ENCODE measurements around the gene ALG5. TPM values are rescaled to one million over a fixed set of nuclear protein-coding genes. Genes with fewer than 3 reads are reported as not detected.

ALG5 gene
- total RNA-seq, 1 experiment from 2014 or later, result 32.2 TPM

DNA sequence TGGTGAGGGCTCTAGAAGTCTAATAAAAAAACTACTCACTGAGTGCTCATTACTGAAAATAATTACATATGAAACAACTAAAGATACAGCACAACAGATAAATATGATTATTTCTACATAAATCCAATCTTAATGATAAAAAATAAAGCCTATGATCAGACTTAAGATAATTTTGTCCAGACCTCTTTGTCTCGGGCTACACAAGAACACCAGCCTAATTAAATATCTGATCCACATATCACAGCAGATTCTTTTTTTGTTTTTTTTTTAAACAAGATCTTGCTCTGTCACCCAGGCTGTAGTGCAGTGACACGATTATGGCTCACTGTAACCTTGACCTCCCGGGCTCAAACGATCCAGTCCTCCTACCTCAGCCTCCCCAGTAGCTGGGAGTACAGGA is 48.8 kb downstream of the ALG5 start:
- H3K36me3 ChIP-seq (ENCODE audit: control insufficient read depth in 1 of 2, insufficient read depth in 2 of 2, low read length in 2 of 2), result peaks cover 5 to 10% of the 10 kb centered on the region in 2 experiments; a peak in 2 of 4 replicates
- no peak overlapping the region for H2AFZ ChIP-seq (ENCODE audit: low read depth, low read length, poor library complexity, severe bottlenecking)
- no peaks in the 10 kb centered on the region for H3K9me2 ChIP-seq (ENCODE audit: insufficient read depth)
- no peaks in the 10 kb centered on the region for H4K20me1 ChIP-seq (ENCODE audit: insufficient read depth)
- H3K4me3 ChIP-seq (replicated peaks in 1 of 2; ENCODE audit: low read depth in 1 of 2, low read length in 2 of 2), result no peak overlapping the region
- TF ChIP-seq RAD21 (IDR thresholded peaks at IDR 0.05; ENCODE audit: low read depth) (no peak), ELF1 (IDR thresholded peaks at IDR 0.05; ENCODE audit: borderline replicate concordance, low read depth) (no peak), EZH2phosphoT487 (IDR thresholded peaks at IDR 0.05; ENCODE audit: borderline replicate concordance) (no peak)
- TF ChIP-seq, protein P1, sequence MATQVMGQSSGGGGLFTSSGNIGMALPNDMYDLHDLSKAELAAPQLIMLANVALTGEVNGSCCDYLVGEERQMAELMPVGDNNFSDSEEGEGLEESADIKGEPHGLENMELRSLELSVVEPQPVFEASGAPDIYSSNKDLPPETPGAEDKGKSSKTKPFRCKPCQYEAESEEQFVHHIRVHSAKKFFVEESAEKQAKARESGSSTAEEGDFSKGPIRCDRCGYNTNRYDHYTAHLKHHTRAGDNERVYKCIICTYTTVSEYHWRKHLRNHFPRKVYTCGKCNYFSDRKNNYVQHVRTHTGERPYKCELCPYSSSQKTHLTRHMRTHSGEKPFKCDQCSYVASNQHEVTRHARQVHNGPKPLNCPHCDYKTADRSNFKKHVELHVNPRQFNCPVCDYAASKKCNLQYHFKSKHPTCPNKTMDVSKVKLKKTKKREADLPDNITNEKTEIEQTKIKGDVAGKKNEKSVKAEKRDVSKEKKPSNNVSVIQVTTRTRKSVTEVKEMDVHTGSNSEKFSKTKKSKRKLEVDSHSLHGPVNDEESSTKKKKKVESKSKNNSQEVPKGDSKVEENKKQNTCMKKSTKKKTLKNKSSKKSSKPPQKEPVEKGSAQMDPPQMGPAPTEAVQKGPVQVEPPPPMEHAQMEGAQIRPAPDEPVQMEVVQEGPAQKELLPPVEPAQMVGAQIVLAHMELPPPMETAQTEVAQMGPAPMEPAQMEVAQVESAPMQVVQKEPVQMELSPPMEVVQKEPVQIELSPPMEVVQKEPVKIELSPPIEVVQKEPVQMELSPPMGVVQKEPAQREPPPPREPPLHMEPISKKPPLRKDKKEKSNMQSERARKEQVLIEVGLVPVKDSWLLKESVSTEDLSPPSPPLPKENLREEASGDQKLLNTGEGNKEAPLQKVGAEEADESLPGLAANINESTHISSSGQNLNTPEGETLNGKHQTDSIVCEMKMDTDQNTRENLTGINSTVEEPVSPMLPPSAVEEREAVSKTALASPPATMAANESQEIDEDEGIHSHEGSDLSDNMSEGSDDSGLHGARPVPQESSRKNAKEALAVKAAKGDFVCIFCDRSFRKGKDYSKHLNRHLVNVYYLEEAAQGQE (IDR thresholded peaks at IDR 0.05; ENCODE audit: low read depth), result no peak
- ChIA-PET POLR2A (no interaction called here), CTCF (interaction anchor here (1.0 kb wide), 1 partner anchor 92 kb away, joined by 4 read pairs; no protein-coding TSS in a partner anchor), RAD21 (ENCODE audit: low non-redundant PET in 1 of 2, low total read pairs in 2 of 2, uncharacterized antibody in 2 of 2, unreplicated experiment in 2 of 2) (no interaction called here)
- no peak for DNase-seq (ENCODE audit: low read depth, low spot score)
- no TSS peak for BruUV-seq (replicated peaks)
- H3K9ac ChIP-seq (ENCODE audit: low read length), result no peak overlapping the region
- H3K27me3 ChIP-seq (ENCODE audit: insufficient read depth, low read length), result no peaks in the 10 kb centered on the region
- intact Hi-C loops (cut with micrococcal nuclease), result no loop called here
- H3K4me1 ChIP-seq (ENCODE audit: control insufficient read depth in 1 of 2, insufficient read depth in 2 of 2, low read length in 2 of 2), result no peaks in the 10 kb centered on the region
- no peak overlapping the region for H3K27ac ChIP-seq (ENCODE audit: low read depth, low read length)
- no peak for ATAC-seq
- H3K4me2 ChIP-seq (ENCODE audit: low read length), result no peak overlapping the region
- no peaks in the 10 kb centered on the region; the same call in 1 of the 2 replicates for H3K79me2 ChIP-seq (ENCODE audit: insufficient read depth, low read length)
- no peaks in the 10 kb centered on the region for H3K9me3 ChIP-seq (ENCODE audit: control insufficient read depth in 1 of 2, insufficient read depth in 1 of 2, low read depth in 1 of 2, low read length in 2 of 2)

DNA sequence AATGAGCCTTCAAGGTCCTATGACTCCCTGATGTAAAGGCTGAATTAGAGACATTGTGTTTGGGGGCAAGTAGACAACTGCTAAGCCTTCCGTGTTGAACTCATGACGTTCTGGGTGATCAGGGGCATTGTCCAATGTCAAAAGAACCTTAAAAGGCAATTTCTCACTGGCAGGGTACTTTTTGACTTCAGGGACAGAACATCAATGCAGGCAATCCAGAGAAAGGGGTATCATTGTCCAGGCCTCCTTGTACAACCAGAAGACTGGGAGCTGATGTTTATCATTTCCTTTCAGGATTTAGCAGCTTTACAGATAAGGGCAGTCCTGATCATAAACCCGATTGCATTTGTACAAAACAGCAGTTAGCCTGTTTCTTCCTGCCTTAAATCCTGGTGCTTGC is 54.1 kb downstream of the ALG5 start:
- intact Hi-C loops (cut with micrococcal nuclease), result no loop called here
- Histone ChIP-seq H3K27ac (ENCODE audit: low read depth, low read length) (no peak overlapping the region), H3K4me3 (replicated peaks in 1 of 2; ENCODE audit: low read depth in 1 of 2, low read length in 2 of 2) (no peak overlapping the region), H2AFZ (ENCODE audit: low read depth, low read length, poor library complexity, severe bottlenecking) (no peak overlapping the region), H3K36me3 (ENCODE audit: control insufficient read depth in 1 of 2, insufficient read depth in 2 of 2, low read length in 2 of 2) (peaks cover 0 to 3% of the 10 kb centered on the region in 2 experiments; a peak in 1 of 4 replicates), H3K4me1 (ENCODE audit: control insufficient read depth in 1 of 2, insufficient read depth in 2 of 2, low read length in 2 of 2) (no peaks in the 10 kb centered on the region), H3K27me3 (ENCODE audit: insufficient read depth, low read length) (no peaks in the 10 kb centered on the region), H3K79me2 (ENCODE audit: insufficient read depth, low read length) (no peaks in the 10 kb centered on the region), H3K9me2 (ENCODE audit: insufficient read depth) (no peaks in the 10 kb centered on the region), H3K4me2 (ENCODE audit: low read length) (no peak overlapping the region), H4K20me1 (ENCODE audit: insufficient read depth) (no peaks in the 10 kb centered on the region), H3K9ac (ENCODE audit: low read length) (no peak overlapping the region), H3K9me3 (ENCODE audit: control insufficient read depth in 1 of 2, insufficient read depth in 1 of 2, low read depth in 1 of 2, low read length in 2 of 2) (no peaks in the 10 kb centered on the region)
- ChIA-PET POLR2A (no interaction called here), CTCF (no interaction called here), RAD21 (ENCODE audit: low non-redundant PET in 1 of 2, low total read pairs in 2 of 2, uncharacterized antibody in 2 of 2, unreplicated experiment in 2 of 2) (no interaction called here)
- no peak for TF ChIP-seq EZH2phosphoT487 (IDR thresholded peaks at IDR 0.05; ENCODE audit: borderline replicate concordance)
- TF ChIP-seq, protein P2, sequence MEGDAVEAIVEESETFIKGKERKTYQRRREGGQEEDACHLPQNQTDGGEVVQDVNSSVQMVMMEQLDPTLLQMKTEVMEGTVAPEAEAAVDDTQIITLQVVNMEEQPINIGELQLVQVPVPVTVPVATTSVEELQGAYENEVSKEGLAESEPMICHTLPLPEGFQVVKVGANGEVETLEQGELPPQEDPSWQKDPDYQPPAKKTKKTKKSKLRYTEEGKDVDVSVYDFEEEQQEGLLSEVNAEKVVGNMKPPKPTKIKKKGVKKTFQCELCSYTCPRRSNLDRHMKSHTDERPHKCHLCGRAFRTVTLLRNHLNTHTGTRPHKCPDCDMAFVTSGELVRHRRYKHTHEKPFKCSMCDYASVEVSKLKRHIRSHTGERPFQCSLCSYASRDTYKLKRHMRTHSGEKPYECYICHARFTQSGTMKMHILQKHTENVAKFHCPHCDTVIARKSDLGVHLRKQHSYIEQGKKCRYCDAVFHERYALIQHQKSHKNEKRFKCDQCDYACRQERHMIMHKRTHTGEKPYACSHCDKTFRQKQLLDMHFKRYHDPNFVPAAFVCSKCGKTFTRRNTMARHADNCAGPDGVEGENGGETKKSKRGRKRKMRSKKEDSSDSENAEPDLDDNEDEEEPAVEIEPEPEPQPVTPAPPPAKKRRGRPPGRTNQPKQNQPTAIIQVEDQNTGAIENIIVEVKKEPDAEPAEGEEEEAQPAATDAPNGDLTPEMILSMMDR (IDR thresholded peaks at IDR 0.05 in 2 of 3, conservative IDR thresholded peaks at IDR 0.05 in 1 of 3; ENCODE audit: borderline replicate concordance in 1 of 3, insufficient read depth in 1 of 3, low read depth in 2 of 3, low read length in 2 of 3), result no peak
- TF ChIP-seq, protein P3, sequence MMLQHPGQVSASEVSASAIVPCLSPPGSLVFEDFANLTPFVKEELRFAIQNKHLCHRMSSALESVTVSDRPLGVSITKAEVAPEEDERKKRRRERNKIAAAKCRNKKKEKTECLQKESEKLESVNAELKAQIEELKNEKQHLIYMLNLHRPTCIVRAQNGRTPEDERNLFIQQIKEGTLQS (IDR thresholded peaks at IDR 0.05), result no peak
- no peak for TF ChIP-seq EZH2 (IDR thresholded peaks at IDR 0.05)
- TF ChIP-seq POLR2AphosphoS5 (IDR thresholded peaks at IDR 0.05; ENCODE audit: low read depth, low read length), result no peak
- TF ChIP-seq RAD21 (IDR thresholded peaks at IDR 0.05; ENCODE audit: low read depth), result no peak
- TF ChIP-seq JUND (IDR thresholded peaks at IDR 0.05), result no peak
- no peak for TF ChIP-seq EGR1 (IDR thresholded peaks at IDR 0.05; ENCODE audit: low read depth)
- no peak for TF ChIP-seq SP1 (IDR thresholded peaks at IDR 0.05; ENCODE audit: low read depth)
- TF ChIP-seq TCF7L2 (IDR thresholded peaks at IDR 0.05; ENCODE audit: borderline replicate concordance, extremely low read depth, insufficient read depth, insufficient read length), result no peak
- DNase-seq (ENCODE audit: low read depth, low spot score) (no peak), ATAC-seq (no peak)
- BruUV-seq (replicated peaks), result no TSS peak
